ENCODE data around the gene KIAA1671.
"Not testable (repeated sequence)": the region's sequence is repeated elsewhere in the genome, so short reads cannot be mapped to it uniquely, and the experiment has no call there.

Gene KIAA1671

GRCh38 chr22:25207553-25208157, 255.1 kb downstream of the KIAA1671 start:
- DNase-seq, result no peak

GRCh38 chr22:25208328-25208727, 255.8 kb downstream of the KIAA1671 start:
- DNase-seq, result no peak

GRCh38 chr22:25208743-25209505, 256.4 kb downstream of the KIAA1671 start:
- no peak for DNase-seq

- DNase-seq, result no peak
Observed at GRCh38 chr22:25210793-25211192, 258.3 kb downstream of the KIAA1671 start.

GRCh38 chr22:25212337-25212736, 259.8 kb downstream of the KIAA1671 start:
- DNase-seq, result no peak

- DNase-seq, result no peak
Observed at GRCh38 chr22:25213221-25213620, 260.7 kb downstream of the KIAA1671 start.

GRCh38 chr22:25216230-25216629, 263.7 kb downstream of the KIAA1671 start:
- no peak for DNase-seq

GRCh38 chr22:25219211-25219689, 266.7 kb downstream of the KIAA1671 start, which contains the start of gene CRYBB2:
Gene CRYBB2 (plus strand): TSS chr22:25219639. CDS start chr22:25221430, 1,791 bp downstream.
- no peak for DNase-seq

- no peak for DNase-seq
Observed at GRCh38 chr22:25219948-25220442, 267.5 kb downstream of the KIAA1671 start.

GRCh38 chr22:25221790-25222189, 269.3 kb downstream of the KIAA1671 start:
- no peak for DNase-seq

- DNase-seq, result no peak
Observed at GRCh38 chr22:25223269-25223850, 270.8 kb downstream of the KIAA1671 start.

- DNase-seq, result no peak
Observed at GRCh38 chr22:25228822-25229221, 276.3 kb downstream of the KIAA1671 start.

- DNase-seq, result not testable (repeated sequence)
Observed at GRCh38 chr22:25230760-25231159, 278.2 kb downstream of the KIAA1671 start.

- DNase-seq, result no peak
Observed at GRCh38 chr22:25232301-25232700, 279.8 kb downstream of the KIAA1671 start.

GRCh38 chr22:25233706-25234105, 281.2 kb downstream of the KIAA1671 start:
- not testable (repeated sequence) for DNase-seq

GRCh38 chr22:25235547-25236290, 283.2 kb downstream of the KIAA1671 start:
- no peak for DNase-seq

- DNase-seq, result no peak
Observed at GRCh38 chr22:25236417-25236816, 283.9 kb downstream of the KIAA1671 start.

- no peak for DNase-seq
Observed at GRCh38 chr22:25237503-25237902, 285.0 kb downstream of the KIAA1671 start.

GRCh38 chr22:25238058-25238457, 285.5 kb downstream of the KIAA1671 start:
- DNase-seq, result not testable (repeated sequence)
